GM12878 (cell line): ENCODE measurements around the gene CCL25. TPM values are rescaled to one million over a fixed set of nuclear protein-coding genes. Genes with fewer than 3 reads are reported as not detected.

Source experiments
- BCL11A ChIP-seq: IDR thresholded peaks from 2 replicates; pipeline ENCODE4 v1.6.1; 2011; ENCODE audit warnings: low read depth, low read length
- CEBPZ ChIP-seq: fragments of 150-350 bp; IDR thresholded peaks from 2 replicates; pipeline ENCODE4 v1.6.1; 2016; ENCODE audit warnings: low read depth, low read length
- CHD4 ChIP-seq: fragments of 200-600 bp; sonication (generic); IDR thresholded peaks from 2 replicates; pipeline ENCODE4 v1.6.1; 2016; ENCODE audit warnings: mild to moderate bottlenecking
- ELK1 ChIP-seq: IDR thresholded peaks from 2 replicates; pipeline ENCODE4 v1.6.1; 2012; ENCODE audit warnings: low read depth, low read length, improper control_type of control experiment
- SMAD5 ChIP-seq: IDR thresholded peaks from 2 replicates; pipeline ENCODE4 v1.6.1; 2016; ENCODE audit warnings: antibody characterized with exemption, low read depth
- WRNIP1 ChIP-seq: IDR thresholded peaks from 2 replicates; pipeline ENCODE4 v1.6.1; 2011; ENCODE audit warnings: low read depth, low read length, improper control_type of control experiment, borderline replicate concordance
- ZBTB4 ChIP-seq: fragments of 450-650 bp; formaldehyde crosslinking; IDR thresholded peaks from 2 replicates; pipeline ENCODE4 v1.4.0; 2022; ENCODE audit warnings: mild to moderate bottlenecking, moderate library complexity
- polyA plus RNA-seq, 11 experiments: library from polyadenylated mRNA; depleted of rRNA in 4 of 11; unstranded in 6 of 11; stranded (reverse) in 5 of 11; fragments of >200 nt; fragmentation: Nextera tagmentation in 4 of 11; fragmentation: Illumina TruSeq in 1 of 11; extraction: Ambion mirVana in 4 of 11; extraction: Trizol in 1 of 11; gene quantifications; 1 replicate in 1 of 11; 2 replicates in 10 of 11; pipeline versions ENCODE4 v1.2.1 to v1.2.3, GENCODE V29; 2011 to 2016; ENCODE audit warnings: inconsistent platforms in 2 of 11, missing spikeins in 2 of 11, low read depth in 1 of 11
- total RNA-seq, 4 experiments: library from RNA; depleted of rRNA in 3 of 4; stranded (reverse); fragments of >200 nt in 3 of 4; fragmentation: Illumina TruSeq in 1 of 4; extraction: Trizol in 1 of 4; gene quantifications; 2 replicates each; pipeline versions ENCODE4 v1.2.1 to v1.2.3, GENCODE V29; 2013 to 2021

Gene CCL25
- total and polyA plus RNA-seq, 10 of the 15 experiments (the other 5 are each of a cell fraction or from before 2014, with no cell fraction given), result 0.53 to 12.0 (median 8.3) TPM

GRCh38 chr19:8084152-8084551, 31.6 kb downstream of the CCL25 start (continued):
- no peak for TF ChIP-seq ZBTB4 (CRISPR knock-in tag)
- no peak for TF ChIP-seq WRNIP1
- TF ChIP-seq CHD4, result no peak
- no peak for TF ChIP-seq BCL11A
- no peak for TF ChIP-seq SMAD5
- TF ChIP-seq ELK1, result no peak
- TF ChIP-seq CEBPZ, result no peak
